A673 (cell line): Measurements from ENCODE around the gene SLC30A1.

ENCODE experiments used
- CTCF ChIP-seq: fragments of 300-800, 200-600 bp; sonication (generic); conservative IDR thresholded peaks from 2 replicates; pipeline ENCODE4 v1.5.1; 2017; ENCODE audit warnings: low read depth, mild to moderate bottlenecking, antibody characterized with exemption, low read length, moderate library complexity, mixed read lengths
- EZH2 ChIP-seq: fragments of 200-600 bp; sonication (generic); IDR thresholded peaks from 2 replicates; pipeline ENCODE4 v1.6.1; 2017; ENCODE audit warnings: borderline replicate concordance, low read depth, mild to moderate bottlenecking, mixed read lengths, antibody characterized with exemption, low read length; ENCODE audit not compliant: poor library complexity, severe bottlenecking

DNA sequence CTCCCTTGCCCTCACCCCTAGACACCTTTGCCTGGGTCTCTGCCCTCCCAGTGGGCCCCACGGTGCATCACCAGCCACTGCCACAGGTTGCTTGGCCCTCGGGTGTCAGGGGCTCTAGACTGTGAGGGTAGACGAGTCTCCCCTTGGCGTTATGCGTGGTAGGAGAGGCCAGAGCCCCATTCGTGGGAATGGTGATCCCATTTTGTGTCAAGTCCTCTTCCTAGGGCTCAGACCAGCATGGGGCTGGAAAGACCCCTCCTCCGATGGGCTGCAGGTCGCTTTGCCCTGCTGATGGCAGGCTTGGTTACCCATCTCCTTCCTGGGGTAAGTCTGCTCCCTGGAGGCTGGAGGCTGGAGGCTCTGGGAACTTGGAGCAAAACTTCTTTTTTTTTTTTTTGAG lies 42.4 kb downstream of the SLC30A1 start:
- TF ChIP-seq CTCF: no peak
- TF ChIP-seq EZH2: no peak
